Prostate gland (tissue), 2 donors: Measurements from ENCODE around the gene VAV3.

ENCODE experiments used
- POLR2A ChIP-seq: fragments of 450-650 bp; IDR thresholded peaks from one replicate; pipeline ENCODE4 v1.6.1; 2016; ENCODE audit warnings: antibody characterized with exemption, mild to moderate bottlenecking
- POLR2AphosphoS5 ChIP-seq: sonication (generic); formaldehyde crosslinking; IDR thresholded peaks from one replicate; pipeline ENCODE4 v1.6.1; 2017; ENCODE audit warnings: antibody characterized with exemption
- TF ChIP-seq, protein P1 (sequence below), 4 experiments: fragments of 200-600 bp in 2 of 4; fragments of 450-650 bp in 2 of 4; sonication (generic) in 2 of 4; IDR thresholded peaks; 1 replicate in 3 of 4; 2 replicates in 1 of 4; pipeline ENCODE4 v1.5.1; 2016 to 2019; ENCODE audit warnings: antibody characterized with exemption in 4 of 4, mild to moderate bottlenecking in 2 of 4, moderate library complexity in 2 of 4

DNA sequence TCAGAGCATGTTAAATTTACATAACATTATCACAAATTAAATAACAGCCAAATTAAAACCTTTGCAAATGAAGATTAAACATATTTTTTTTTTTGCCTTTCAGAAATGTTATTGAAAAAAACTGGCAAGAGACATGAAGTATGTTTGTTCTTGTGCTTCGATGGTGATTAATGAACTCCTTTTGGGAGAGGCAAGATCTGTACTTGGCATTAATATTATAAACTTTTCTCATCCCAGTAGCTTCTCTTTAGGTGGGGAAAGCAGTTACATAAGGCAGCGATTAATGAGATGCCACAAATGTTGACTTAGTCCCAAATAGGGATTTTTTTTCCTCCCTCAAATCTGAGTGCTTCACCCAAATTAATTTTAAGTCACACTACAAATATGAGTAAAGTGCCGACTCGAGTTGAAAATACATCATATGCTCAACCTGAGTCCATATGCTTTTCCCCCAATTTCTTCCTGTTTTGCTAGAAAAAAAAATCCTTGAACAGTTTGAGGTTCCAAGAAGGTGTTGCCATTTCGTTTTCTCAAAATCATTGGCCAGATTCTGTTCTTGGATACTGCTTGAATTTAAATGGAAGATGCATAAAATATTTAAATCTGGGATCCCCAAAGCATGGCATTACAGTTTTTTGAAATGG is 294.5 kb downstream of the VAV3 start:
- TF ChIP-seq, protein P1, sequence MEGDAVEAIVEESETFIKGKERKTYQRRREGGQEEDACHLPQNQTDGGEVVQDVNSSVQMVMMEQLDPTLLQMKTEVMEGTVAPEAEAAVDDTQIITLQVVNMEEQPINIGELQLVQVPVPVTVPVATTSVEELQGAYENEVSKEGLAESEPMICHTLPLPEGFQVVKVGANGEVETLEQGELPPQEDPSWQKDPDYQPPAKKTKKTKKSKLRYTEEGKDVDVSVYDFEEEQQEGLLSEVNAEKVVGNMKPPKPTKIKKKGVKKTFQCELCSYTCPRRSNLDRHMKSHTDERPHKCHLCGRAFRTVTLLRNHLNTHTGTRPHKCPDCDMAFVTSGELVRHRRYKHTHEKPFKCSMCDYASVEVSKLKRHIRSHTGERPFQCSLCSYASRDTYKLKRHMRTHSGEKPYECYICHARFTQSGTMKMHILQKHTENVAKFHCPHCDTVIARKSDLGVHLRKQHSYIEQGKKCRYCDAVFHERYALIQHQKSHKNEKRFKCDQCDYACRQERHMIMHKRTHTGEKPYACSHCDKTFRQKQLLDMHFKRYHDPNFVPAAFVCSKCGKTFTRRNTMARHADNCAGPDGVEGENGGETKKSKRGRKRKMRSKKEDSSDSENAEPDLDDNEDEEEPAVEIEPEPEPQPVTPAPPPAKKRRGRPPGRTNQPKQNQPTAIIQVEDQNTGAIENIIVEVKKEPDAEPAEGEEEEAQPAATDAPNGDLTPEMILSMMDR (IDR thresholded peaks at IDR 0.05): no peak
- TF ChIP-seq POLR2AphosphoS5: no peak
- TF ChIP-seq POLR2A: no peak
